NCI-H2196 (cell line): ENCODE measurements around the gene CCDC144A.
"Not testable (repeated sequence)": the region's sequence is repeated elsewhere in the genome, so short reads cannot be mapped to it uniquely, and the experiment has no call there.

ENCODE experiments used
- DNase-seq: peaks from one replicate; lab custom pipeline; 2025; ENCODE audit not compliant: unreplicated experiment; lab: John Stamatoyannopoulos, UW

The CCDC144A gene, protein sequence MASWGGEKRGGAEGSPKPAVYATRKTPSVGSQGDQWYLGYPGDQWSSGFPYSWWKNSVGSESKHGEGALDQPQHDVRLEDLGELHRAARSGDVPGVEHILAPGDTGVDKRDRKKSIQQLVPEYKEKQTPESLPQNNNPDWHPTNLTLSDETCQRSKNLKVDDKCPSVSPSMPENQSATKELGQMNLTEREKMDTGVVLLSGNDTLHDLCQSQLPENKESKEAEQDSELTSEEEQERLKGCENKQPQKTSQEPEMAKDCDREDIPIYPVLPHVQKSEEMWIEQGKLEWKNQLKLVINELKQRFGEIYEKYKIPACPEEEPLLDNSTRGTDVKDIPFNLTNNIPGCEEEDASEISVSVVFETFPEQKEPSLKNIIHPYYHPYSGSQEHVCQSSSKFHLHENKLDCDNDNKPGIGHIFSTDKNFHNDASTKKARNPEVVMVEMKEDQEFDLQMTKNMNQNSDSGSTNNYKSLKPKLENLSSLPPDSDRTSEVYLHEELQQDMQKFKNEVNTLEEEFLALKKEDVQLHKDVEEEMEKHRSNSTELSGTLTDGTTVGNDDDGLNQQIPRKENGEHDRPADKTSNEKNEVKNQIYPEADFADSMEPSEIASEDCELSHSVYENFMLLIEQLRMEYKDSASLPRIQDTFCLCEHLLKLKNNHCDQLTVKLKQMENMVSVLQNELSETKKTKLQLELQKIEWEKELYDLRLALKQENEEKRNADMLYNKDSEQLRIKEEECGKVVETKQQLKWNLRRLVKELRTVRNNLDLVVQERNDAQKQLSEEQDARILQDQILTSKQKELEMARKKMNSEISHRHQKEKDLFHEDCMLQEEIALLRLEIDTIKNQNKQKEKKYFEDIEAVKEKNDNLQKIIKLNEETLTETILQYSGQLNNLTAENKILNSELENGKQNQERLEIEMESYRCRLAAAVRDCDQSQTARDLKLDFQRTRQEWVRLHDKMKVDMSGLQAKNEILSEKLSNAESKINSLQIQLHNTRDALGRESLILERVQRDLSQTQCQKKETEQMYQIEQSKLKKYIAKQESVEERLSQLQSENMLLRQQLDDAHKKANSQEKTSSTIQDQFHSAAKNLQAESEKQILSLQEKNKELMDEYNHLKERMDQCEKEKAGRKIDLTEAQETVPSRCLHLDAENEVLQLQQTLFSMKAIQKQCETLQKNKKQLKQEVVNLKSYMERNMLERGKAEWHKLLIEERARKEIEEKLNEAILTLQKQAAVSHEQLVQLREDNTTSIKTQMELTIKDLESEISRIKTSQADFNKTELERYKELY (N-terminal part only)

GRCh38 chr17:16689731-16690281 is at the start of gene CCDC144A:
Gene CCDC144A, plus strand, starts transcription at chr17:16690241. Its CDS starts 160 bp downstream, at chr17:16690401.
- not testable (repeated sequence) for DNase-seq

- no peak for DNase-seq
Observed at GRCh38 chr17:16649585-16649984, 40.5 kb upstream of the CCDC144A start.

DNA sequence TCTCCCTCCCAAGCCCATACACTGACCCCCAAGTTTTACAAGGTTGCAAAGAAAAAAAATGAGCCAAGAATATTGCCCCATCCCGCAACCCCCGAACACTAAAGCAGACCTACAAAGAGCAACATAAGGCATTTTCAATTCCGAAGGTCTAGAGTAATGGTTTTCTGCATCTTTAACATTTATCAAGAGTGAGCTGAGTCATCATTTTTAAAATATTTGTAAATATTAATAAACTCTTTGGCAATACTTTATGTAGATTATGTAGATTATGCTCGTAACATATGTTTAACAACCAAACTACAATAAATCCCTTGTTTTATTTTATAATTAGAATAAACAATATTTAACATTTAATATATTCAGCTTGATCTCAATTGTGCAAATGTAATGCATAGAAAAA is 37.8 kb upstream of the CCDC144A start:
- no peak for DNase-seq

DNA sequence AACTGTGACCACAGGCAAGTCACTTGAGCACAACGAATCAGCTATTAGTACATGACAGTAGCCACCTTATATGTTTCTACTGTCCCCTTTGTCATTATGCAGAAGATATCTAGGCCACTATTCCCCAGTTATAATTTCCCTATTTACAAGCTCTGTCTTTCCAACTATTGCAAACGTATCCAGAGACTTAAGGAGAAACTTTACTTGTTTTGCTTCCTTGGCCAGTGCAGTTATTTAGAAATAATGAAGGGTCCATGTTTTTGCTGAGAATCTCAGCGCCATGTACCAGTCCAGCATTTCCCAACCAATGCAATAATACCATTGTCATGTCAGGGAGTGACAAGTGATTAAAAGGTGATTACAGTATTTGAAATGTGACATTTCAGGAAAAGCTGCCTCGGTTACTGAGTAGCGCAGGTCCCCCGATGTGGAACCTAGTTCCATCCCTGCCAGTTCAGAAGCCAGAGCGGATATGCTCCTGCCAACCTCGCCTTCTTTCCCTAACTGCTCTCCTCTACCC is 37.1 kb upstream of the CCDC144A start:
- DNase-seq, result no peak

DNA sequence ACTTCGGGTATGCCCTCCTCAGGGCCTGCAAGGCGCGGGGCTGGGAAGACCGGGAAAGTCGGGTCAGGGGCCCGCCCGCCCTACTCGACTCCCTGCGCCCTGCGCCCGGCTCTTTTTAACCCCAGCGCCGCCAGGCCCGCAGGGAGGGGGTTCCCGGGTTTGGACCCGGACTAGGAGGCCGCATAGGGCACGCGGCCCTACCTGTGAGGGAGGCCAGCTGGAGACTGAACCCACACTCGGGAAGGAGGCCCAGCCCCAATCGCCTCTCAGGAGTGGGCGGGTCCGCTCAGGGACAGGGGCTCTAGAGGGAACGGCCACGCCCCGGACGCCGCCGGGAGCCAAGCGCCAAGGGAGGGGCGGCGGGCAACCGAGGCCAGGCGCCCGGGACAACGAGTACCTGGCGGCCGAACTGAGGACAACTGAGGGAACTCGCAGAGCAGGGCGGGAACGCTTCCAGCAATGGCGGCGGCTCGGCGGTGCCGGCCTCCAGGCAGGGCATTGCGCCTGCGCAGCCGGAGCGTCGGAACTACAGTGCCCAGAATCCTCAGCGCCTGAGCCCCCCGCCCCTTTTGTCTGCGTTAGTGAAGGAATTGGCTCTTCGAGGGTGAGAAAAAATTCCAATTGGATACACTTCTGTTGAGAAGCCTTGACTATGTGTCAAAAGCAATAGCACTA is 36.5 kb upstream of the CCDC144A start, which contains the start of gene ZNF624:
Gene ZNF624 (minus strand): TSS at position 484 of the 675 bp plus-strand sequence.
- DNase-seq, result peak; percentile 89

GRCh38 chr17:16661217-16661616 is 28.8 kb upstream of the CCDC144A start:
- DNase-seq, result no peak

DNA sequence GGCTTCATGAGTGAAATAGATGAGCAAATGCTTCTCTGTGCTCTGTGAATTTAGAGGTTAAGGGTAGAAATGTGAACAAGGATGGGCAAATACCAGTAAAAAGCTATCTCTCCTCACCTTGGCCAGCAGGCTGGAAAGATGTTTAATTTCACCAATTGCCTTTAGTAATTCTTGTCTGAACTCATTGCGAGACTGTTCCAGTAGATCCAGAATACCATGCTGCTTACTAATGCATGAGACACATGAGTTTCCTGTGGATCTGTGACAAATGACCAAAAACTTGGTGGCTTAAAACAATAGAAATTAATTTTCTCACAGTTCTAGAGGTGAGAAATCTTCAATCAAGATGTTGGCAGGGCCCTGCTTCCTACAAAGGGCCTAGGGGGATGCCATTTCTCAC is 27.1 kb upstream of the CCDC144A start:
- DNase-seq, result no peak

GRCh38 chr17:16666553-16666906 is 23.5 kb upstream of the CCDC144A start:
- not testable (repeated sequence) for DNase-seq

DNA sequence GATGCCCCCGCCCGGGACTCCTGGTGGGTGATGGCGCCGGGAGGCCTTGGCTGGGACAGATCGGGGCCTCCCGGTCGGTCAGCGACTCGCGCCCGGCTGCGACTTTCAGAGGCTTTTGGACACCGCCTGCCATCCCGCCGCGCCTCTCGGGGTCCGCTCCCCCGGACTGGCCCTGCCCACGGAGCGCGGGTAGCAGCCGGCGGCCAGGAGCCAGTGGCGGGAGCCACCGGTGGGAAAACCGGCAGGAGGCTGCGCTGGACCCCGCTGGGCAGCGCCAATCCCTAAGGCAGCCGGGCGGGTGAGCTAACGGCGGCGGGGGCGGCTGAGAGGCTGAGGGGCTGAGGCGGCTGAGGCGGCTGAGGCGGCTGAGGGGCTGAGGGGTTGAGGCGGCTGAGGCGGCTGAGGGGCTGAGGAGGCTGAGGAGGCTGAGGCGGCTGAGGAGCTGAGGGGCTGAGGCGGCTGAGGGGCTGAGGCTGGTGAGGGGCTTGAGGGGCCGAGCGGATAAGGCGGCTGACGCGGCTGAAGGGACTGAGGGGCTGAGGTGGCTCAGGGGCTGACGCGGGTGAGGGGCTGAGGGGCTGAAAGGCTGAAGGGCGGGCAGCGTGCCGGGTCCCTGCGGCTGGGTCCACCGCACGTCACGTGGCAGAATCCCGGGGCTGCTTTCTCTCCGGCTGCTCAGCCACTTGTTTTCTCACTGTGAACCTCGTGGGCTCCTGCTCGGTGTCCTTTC is 23.0 kb upstream of the CCDC144A start:
- DNase-seq, result not testable (repeated sequence)

DNA sequence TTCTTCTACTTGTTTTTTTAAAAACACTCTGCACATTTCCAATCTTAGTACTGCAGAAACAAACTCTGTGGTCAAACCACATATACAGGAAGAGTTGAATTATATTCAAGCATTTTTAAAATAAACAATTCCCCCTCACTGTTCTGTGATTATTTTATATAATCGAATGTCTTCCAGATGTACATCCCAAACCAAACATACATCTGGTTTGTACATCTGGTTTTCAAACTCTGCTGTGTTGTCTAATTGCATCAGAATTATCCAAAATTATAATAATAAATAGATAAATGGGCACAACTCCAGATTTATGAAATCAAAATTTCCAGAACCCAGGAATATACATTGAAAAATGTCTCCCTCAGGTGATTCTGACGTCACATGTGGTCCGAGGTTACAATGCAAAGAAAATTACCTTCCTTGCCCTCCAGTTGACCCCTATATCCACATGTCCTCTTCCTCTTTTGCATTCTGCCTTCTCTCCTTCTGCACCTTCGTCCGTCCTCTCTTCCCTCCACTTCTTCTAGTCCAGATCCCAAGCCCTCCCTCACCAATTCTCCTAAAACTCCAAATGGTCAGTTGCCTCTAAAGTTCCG is 13.3 kb upstream of the CCDC144A start:
- DNase-seq, result no peak

- DNase-seq, result not testable (repeated sequence)
Observed at GRCh38 chr17:16683290-16684138, 6.5 kb upstream of the CCDC144A start.

DNA sequence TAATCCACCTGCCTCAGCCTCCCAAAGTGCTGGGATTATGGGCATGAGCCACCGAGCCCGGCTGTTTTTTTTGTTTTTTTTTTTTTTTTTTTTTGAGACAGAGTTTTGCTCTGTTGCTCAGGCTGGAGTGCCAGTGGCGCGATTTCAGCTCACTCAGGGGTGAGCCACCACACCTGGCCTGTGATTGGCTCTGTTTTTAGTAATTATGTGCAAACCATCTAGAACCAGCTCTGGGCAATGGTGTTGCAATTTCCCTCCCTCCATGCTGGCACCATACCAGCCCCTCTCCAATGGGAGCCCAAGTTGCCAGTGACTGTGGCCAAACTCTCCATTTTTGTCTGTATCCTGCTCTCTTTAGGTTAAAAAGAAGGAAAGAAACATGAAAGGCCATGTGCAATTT is 4.0 kb upstream of the CCDC144A start:
- DNase-seq, result not testable (repeated sequence)

DNA sequence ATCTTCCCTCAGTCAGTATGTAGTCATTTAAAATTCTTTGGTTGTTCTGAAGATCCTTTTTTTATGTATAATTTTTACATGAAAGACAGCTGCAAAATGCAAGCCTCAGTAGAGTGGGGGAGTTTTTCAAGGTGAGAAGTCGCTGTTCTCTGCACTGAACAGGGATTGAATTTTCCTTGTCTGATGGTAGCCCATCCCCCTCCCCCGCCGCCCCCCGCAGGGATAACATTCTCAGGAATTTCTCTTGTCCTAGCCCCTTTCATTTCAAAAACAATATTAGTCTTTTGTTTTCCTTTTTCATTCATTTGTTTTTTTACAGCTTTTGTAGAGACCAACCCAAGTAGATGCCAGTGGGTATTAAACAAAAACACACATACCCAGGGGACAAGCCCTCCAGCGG is 2.9 kb upstream of the CCDC144A start:
- not testable (repeated sequence) for DNase-seq

DNA sequence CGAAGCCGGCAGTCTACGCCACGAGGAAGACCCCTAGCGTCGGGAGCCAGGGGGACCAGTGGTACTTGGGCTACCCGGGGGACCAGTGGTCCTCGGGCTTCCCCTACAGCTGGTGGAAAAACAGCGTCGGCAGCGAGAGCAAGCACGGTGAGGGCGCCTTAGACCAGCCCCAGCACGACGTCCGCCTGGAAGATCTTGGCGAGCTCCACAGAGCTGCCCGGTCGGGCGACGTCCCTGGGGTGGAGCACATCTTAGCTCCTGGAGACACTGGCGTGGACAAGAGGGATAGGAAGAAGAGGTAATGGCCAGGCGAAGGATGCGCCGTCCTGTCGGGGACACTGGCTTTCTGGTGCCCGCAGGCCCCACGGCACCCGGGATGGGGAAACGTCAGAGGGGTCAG is 406 bp downstream of the CCDC144A start:
- DNase-seq, result not testable (repeated sequence)

DNA sequence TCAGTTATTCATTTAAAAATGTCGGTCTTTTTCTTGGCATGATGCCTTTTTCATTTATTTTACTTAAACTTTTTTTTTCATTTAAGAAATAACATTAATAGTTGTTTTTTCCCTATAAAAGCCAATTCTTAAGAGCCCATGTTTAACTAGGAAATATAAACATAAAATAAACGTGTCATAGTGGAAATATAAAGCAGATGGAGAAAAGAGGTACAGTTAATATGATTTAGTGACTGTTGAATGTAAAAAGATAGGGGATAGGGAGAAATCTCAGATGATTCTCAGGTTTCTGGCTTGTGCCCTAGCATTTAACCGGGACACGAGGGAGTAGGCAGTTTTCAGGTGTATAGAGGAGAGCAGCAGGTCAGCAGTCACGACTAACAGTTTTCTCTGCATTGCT is 7.6 kb downstream of the CCDC144A start:
- not testable (repeated sequence) for DNase-seq

DNA sequence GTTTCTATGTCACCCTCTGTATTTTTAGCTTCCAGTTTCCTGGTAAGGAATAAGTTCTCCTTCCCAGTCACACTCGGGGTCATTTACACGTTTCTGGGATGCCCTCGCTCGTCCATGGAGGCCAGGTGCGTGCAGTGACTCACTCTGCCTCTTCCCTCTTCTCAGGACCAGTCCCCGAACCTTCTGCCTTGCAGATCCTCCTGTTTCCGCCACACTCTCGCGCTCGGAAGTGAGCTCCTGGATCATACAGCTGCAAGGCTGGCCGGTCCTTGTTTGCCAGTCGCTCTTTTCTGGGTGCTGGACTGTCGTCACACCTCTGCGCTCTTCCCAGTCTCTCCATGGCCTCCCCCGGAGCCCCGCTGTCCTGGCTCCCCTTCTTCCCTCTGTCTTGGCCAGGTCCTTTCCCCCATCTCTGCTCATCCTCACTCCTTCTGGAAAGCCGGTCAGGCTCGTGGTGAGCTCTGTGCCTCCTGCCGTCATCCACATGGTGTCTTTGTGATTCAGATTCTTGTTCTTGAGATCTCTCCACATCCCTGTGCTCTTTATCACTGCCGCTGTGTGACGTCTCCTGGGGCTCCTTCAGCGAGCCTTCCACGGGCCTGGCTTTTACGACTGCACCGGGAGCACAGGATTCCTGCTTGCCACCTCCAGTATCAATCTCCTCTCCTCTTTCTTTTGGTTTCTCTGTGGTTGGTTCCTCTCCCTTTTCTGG is 55.6 kb downstream of the CCDC144A start:
- DNase-seq, result not testable (repeated sequence)

GRCh38 chr17:16746571-16746970 is 56.5 kb downstream of the CCDC144A start:
- DNase-seq, result not testable (repeated sequence)
